ENCODE data around the gene LRRD1.
"Not testable (repeated sequence)": the region's sequence is repeated elsewhere in the genome, so short reads cannot be mapped to it uniquely, and the experiment has no call there.

LRRD1 gene

GRCh38 chr7:92137557-92137956 lies 41.4 kb downstream of the LRRD1 start:
- DNase-seq: no peak

- no peak for DNase-seq
These were observed 43.7 kb downstream of the LRRD1 start for GRCh38 chr7:92135052-92135889.

GRCh38 chr7:92134271-92135051 lies 44.5 kb downstream of the LRRD1 start, which contains the start of gene CYP51A1:
Gene CYP51A1 (minus strand): TSS chr7:92134477. CDS start chr7:92134364, 113 bp downstream.
- peak; percentile 96 for DNase-seq

GRCh38 chr7:92133737-92134270 lies 45.1 kb downstream of the LRRD1 start:
- peak; percentile 80 for DNase-seq

GRCh38 chr7:92133133-92133736 lies 45.7 kb downstream of the LRRD1 start:
- DNase-seq: no peak

GRCh38 chr7:92131764-92132330 lies 47.1 kb downstream of the LRRD1 start:
- DNase-seq: no peak

DNA sequence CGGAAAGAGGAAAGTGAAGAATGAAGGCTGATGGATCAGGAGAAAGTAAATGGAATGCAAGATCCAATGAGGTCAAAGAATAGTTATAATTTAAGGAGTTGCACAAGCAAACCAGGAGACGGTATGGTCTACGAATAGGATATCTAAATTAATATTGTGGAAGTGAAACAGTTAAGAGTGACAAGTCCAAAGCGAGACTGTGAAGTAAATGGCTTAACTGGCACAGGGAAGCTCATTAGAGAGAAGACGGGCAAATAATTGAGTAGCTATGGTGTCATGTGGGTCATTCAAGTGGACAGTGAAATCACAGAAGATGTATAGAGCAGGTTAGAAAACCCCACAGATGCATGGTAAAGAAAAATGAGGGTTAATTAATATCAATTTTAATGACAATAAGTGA lies 47.8 kb downstream of the LRRD1 start:
- DNase-seq: no peak

DNA sequence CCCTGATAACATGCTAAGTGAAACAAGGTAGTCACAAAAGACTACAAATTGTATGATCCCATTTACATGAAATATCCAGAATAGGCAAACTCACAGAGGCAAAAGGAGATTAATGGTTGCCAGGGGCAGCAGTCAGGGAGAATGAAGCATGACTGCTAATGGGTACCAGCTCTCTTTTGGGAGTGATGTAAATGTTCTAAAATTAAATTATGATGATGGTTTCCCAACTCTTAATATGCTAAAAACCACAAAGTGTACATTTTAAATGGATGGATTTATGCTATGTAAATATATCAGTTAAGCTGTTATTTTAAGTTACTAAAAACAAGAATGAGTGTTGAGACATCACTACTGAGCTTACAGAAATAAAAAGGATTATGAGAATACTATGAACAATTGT lies 57.3 kb downstream of the LRRD1 start:
- DNase-seq: no peak

DNA sequence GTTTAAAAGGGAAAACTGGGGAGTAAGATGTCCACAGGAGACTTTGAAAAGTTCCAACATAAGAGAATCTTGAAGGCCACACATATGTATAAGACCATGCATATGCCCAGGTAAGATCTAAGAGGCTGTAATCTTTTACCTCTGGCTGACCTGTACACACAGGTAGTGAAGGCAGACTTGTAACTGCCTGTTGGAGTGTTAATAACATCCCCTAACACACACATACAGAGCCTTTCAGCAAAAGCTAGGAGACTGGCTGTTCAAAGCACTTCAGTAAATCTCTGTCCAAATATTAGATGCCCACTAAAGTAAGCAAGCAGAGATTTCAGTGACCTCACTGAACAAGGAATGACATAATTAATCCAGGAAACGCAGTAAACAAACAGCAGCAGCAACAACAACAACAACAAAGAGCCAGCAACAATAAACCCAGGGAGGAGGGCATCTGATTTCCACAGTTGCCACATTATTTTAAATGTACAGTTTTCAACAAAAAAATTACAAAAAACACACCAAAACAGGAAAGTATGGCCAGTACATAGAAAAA lies 59.7 kb downstream of the LRRD1 start:
- DNase-seq: no peak

- DNase-seq: no peak
These were observed 62.0 kb downstream of the LRRD1 start for GRCh38 chr7:92116949-92117348.

- no peak for DNase-seq
These were observed 63.1 kb downstream of the LRRD1 start for GRCh38 chr7:92115821-92116220.

DNA sequence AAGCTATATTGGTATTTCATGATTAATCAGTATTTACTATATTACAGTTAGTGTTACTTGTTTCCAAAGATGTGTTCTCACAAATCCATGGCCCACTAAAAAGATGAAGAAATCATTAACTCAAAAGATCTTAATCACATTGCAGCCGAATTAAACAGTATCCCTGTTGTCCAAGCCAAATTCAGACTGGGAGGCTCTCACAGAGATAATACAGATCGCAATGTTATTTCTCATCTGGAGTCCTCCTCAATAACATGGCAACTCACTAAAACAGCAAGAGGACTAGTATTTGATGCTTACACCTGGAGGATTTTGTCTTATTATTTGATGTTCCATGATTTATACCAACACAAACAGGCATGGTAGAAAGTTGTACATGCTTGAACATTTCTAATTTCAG lies 68.1 kb downstream of the LRRD1 start:
- DNase-seq: no peak

DNA sequence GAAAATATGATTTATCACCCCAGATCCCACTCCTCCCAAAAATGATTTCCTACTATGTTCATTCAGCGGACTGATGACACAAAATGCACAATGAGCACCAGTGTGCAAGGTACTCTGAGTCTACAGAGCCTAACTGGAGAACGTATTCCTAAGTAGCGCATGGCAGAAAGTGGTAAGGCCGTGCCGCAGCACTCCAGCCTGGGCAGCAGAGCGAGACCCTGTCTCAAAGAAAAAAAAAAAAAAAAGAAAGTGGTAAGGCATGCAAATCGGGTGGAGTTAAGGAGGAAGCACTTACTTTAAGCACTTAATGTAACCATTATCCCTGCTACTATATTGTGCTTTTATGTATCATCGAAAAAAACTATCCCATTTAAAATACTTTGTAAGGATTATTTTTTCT lies 70.1 kb downstream of the LRRD1 start:
- no peak for DNase-seq

DNA sequence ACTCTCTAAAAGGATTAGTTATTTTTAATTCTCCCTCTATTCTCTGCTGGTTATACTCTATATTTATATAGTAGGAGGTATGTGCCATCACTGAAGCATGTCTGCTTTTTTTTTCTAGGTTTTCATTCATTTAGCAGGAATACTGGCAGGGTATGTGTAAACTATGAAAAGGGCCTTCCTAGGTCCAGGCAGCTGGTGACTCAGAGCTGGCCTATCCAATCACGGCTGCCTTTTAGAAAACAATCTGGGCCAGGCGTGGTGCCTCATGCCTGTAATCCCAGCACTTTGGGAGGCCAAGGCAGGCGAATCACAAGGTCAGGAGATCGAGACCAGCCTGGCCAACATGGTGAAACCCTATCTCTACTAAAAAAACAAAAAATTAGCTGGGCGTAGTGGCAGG lies 76.1 kb downstream of the LRRD1 start:
- not testable (repeated sequence) for DNase-seq

DNA sequence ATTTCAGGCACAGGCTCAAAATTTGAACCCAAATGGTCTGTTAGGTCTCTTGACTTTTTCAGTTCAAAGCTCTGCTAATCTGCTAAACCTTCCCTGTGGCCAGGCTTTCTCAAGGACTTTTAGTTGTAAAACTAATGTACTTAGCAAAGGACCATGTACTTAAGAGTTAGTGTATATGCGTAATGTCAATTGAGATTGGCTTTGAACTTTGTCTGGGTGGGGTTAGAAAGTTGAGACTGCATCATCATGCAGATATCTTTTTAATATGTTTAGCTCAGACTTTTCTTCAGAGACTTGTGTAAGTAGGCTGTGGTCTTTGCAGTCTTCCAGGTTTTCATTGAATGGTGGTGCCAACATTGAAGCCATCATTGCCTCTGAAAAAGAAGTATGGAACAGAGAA lies 78.4 kb downstream of the LRRD1 start:
- DNase-seq: no peak

GRCh38 chr7:92095380-92095779 lies 83.6 kb downstream of the LRRD1 start:
- no peak for DNase-seq
